DMS114 treated with DMSO at 0.1 percent for 48 hours (cell line): ENCODE measurements around the gene ZSCAN12.

Experiments used
- DNase-seq: peaks from one replicate; lab custom pipeline; 2025; ENCODE audit not compliant: unreplicated experiment; lab: John Stamatoyannopoulos, UW

The ZSCAN12 gene

GRCh38 chr6:28333047-28333446 is 66.5 kb downstream of the ZSCAN12 start:
- DNase-seq, result no peak

GRCh38 chr6:28330041-28330440 is 69.5 kb downstream of the ZSCAN12 start:
- DNase-seq, result no peak
